Activated T-cell treated with anti-CD3 and anti-CD28 coated beads for 1 hour (primary cell): ENCODE data around the gene SCP2D1.

Source experiments
- DNase-seq: peaks from one replicate; pipeline ENCODE4 v3.0.0-alpha.2; 2020; ENCODE audit warnings: low read depth

SCP2D1 gene

DNA sequence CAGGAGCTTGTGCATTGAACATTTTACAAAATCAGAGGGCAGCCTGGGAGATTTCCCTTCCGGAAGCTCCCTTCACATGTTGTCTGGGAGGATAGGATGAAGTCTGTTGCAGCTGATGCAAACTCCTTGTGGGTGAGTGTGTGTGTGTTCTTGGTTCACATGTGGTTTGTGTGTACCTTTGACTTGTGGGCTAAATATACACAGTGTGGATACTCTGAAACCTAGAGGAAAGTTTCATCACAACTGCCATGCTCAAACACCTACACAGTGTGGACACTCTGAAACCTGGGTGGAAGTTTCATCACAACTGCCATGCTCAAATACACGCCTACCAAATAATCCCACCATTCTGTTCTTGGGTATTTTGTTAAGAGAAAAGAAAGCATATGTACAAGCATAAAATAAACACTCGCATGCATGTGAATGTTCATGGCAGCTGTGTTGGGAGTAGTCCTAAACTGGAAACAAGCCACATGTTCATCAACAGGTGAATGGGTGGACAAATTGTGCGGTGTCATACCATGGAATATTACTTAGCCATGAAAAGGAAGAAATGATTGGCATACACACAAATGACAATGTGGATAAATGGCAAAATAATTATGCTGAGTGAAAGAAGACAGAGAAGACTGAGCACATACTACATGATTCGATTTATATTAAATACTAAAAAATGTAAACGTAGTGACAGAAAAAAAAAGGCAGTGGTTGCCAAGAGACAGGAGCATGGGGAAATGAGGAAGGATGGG lies 1.8 kb downstream of the SCP2D1 start:
- no peak for DNase-seq

DNA sequence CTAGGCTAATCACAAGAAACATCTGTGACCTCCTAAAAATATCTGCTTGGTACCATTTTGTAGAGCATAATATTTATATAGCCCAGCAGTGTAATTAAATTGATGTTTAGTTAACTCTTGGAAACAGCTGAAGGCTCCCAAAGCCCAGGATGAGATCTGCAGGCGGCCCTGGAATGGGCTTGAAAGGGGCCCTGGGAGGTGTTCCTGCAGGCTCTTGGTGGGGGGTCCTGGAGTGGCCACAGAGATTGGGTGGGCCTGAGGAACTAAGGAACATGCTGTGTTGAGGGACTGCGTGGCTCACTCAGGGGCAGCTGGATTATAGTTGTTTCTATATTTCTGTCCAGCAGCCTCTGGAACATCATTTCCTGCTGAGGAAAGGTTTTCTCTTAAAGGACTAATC lies 9.2 kb downstream of the SCP2D1 start:
- DNase-seq, result no peak

DNA sequence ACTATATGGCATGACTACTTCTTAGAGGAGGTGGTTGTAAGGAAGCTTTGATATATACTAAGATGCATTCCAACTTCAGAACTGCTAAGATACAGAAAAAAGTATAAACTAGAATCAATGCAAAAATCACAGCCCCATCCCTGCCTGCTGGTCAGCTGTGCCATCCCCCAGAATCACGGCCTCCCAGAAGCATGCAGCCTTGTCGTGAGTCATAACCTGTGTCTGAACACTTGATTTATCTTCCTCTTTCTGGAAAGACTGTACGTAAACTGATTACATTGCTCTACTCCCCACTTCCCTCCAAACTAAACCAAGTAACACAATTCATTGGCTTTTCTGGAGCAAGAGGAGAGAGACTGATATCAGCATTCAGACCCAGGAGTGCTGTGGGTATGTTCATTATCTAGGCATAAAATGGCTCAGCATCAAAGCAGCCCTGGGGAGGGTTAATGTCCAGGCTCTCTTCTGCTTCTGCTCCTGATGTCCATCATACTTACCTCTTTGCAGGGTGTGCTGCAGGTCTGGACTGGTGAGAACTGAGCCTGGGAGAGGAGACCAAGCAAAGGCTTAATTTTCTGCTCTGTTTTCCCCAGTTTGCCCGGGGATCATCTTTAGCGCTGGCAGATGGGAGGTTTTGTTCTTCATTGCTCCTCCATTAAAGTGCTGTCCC lies 18.4 kb downstream of the SCP2D1 start:
- DNase-seq, result no peak

DNA sequence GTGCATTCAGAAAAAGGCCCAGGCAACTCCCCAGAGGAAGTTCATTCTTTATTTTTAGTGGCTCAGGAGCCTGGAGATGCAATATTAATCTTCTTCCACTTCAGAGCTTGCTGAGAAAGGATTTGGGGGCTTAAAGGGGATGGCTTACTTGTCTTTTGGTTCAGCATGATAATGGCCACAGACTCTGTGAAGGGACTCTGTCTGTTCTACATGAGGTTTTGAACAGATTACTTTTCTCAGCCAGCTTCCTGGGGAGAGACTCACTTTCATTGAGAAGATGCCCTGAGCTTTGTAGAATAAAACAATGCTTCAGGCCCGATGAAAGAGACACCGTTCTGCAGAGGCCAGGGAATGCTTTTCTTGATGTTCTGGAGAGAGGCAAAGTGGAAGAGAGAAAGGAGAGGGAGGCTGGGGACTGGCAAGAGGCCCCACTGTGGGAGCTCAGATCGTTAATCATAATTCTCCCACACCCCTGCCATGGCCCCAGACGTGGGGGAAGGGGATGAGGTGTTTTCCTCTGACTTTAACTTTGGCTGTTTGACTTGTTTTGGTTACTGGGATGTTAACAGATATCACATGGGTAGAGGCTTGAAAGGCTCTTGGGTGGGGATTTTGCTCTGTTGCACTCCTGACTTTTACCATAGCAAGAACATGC lies 19.1 kb downstream of the SCP2D1 start:
- DNase-seq, result no peak

DNA sequence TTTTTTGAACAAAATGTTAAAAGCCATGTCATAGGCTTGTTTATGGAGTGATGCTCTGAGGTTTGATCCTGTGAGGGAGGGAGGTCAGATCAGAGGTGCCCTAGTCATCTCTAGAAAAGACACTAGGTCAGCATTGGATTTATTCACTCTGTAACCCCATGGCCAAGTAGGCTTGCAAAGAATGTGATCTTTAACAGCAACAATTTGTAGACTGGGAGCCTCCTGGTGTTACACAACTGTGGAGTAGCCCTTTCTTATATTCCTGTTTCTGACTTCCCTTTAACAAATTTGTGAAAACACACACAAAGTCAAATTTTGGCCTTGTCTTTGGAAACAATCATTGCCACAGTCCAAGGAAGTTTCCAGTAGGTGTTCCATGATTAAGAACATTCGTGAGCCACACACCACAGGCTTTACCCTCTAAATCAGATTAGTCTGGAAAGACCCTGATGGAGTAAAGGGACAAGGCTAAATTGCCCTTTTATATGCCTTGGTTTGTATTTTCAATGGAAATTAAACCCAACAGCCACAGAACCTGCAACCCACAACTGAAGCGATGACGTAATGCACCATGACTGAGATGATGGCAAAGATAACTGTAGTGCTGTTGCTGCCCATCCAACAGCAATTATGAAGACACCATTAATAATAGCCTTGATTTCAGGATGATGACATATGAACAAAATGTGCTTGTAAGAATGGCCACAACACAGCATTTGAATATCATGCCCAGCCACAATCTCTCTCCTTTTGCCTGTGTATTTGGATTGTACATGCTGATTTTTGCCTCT lies 22.1 kb downstream of the SCP2D1 start:
- DNase-seq, result no peak

DNA sequence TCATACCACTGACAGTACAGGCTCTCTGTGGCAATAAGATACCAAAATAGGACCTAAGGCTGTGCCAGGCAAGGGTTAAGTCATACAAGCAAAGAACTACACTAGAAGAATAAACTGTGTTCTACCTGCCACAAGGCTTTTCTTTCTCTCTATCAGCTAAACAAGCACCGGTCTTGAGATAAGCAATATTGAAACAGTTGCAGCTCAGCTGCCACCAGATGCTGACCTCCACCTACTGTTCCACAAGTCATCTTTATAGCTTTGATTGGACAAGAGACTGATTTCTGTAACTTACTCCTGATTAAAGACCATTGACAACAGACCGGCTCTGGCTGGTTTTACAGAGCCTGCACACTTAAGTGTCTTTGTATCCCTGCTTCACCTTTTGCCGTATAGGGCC lies 24.1 kb downstream of the SCP2D1 start:
- no peak for DNase-seq

DNA sequence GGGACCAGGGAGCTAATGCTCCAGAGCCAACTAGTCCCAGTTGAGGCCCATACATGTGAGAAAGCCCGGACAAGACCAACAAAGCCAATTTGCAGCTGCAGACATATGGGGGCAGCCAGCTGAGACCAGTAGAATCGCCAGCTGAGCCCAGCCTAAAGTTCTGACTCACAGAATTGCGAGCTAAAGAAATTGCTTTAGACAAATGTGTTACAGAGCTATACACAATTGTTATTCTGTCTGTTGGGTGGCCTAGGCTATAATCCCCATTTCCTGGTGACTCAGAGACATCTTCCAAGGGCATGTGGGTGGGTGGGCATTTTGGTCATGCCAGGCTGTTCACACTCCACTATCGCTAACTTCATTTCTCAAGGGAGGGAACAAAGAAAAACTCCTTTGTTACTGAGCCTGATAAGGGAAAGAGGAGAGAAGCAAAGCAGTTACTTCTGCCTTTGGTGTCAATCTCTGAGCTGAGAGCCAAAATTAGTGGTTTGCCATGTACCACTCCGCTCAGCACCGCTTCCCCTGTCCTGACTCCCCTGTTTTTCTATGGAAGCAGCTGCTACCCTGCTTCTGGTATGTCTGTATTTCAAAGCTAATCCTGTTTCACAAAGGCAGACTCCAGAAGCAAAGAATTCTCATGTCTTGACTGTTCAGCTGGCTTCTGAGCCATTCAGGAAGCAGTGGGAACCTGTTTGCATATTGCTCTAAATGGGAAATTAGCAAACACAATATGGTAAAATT lies 26.1 kb downstream of the SCP2D1 start:
- no peak for DNase-seq

DNA sequence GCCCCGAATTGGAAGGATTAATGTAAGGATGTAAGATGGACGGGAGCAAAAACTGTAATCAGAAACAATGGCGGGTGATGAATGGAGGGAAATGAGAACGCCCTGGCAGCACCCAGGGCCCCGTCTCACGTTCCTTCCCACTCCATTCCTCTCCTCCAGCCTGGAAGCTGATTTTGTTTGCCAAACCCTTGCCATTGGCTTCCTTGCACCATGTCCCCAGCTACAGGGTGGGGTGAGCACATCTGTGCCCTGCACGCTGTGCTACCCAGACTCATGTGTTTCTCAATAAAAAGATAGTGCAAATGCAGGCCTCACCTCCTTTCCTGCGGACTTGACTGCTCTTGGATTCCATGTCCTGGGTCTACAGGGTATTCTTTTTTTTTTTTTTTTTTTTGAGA lies 26.7 kb downstream of the SCP2D1 start:
- DNase-seq, result no peak

DNA sequence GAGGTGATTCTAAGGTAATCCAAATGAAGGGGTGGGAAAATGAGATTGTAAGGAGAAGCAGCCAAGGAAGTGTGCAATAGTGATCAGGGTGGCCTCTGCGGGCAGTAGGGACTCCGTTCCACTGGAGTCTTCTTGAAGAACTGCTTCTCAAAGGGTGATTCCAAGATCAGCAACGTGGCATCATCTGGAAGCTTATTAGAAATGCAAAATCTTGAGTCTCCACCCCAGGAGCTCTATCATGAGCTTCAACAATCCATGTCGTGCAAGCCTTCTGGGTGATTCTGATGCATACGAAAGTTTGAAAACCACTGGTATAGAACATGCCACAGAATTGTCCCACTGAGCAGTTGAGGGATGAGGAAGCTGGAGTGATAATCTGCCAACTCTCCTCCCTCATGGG lies 31.4 kb downstream of the SCP2D1 start:
- no peak for DNase-seq

DNA sequence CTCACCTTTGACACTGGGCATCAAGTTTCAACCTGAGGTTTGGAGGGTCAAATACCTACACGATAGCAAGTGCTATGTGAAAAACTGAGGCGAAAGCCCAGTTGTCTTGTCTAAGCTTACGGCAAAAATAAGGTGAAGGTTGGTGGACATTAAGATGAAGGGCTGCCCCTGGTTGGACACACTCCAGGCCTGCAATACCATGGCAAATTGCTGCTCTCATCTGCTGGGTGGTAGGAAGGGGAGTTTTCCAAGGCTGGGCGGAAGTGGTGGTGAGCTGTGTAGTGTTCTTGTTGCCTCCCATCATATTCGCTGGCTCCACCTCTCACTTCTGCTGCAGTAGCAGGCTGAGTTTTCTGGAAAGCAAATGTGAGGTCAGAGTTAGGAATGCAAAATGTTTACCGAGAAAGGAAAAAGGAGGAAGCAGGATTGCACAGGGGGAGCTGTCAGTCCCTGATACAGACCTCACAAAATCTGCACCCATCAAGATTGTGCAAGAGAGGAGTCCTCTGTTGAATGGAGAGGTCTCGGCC lies 33.7 kb downstream of the SCP2D1 start:
- DNase-seq, result no peak

DNA sequence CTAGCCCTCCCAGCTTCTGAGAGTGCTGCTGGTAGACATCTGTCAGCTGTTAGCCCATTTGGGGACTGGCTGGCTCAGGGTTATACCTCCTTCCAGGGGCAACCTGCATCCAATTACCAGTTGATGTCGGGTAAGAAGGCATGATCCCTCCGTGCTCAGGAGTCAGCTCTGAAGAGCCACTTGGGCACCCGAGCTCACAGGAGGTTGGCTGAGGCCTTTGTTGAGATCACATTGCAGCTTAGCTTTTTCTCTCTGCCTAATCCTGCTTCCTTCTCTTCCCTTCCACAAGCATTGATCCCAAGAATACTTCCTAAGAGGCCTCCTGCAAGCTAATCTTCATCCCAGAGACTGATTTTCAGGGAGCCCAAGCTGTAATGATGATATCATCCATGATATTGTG lies 35.5 kb downstream of the SCP2D1 start:
- no peak for DNase-seq

DNA sequence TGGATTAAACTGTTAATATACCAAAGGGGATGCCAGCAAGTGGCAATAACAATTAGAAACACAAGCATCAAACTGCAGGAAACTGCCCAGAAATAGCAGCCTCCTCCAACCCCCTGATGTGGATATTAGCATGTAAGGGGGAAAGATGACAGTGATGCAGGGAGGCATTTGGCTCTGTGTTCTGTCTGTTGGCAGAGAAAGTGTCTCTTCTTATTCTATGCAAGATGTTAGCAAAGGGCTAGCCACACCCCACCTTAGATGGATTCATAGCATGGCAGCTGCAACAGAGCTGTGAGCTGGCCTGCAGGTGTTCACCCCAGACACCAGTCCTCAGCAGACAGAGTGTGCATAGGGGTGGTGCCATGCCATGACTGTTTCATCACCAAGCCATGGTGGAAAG lies 38.0 kb downstream of the SCP2D1 start:
- no peak for DNase-seq

DNA sequence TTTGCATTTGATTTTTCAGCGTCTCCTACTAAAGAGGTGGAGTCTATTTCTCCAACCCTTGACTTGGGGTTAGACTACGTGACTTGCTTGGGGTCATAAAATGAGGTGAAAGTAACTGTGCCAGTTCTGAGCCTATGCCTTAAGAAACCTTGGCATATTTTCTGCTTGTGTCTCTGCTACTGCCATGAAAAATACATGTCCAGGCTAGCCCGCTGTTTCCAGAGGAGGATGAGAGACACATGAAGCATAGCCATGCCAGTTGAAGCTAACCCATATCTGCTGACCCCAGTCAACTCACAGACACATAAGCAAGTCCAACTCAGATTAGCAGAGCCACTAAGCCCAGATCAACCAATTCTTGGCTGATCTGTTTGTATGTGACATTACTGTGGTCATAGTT lies 38.7 kb downstream of the SCP2D1 start:
- no peak for DNase-seq

DNA sequence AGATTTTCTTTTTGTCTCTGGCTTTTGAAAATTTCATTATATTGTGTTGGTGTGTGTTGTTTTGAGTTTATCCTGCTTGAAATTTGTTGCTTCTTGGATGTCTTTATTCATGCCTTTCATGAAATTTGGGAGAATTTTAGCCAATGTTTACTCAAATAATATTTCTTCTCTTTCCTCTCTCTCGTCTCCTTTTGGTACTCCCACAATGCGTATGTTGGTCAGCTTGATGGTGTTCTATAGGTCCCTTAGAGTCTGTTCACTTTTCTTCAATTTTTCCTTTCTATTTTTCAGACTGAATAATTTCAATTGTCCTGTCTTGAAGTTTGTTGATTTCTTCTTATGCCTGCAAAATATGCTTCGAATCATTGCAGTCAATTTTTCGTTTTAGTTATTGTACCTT lies 39.6 kb downstream of the SCP2D1 start:
- no peak for DNase-seq

DNA sequence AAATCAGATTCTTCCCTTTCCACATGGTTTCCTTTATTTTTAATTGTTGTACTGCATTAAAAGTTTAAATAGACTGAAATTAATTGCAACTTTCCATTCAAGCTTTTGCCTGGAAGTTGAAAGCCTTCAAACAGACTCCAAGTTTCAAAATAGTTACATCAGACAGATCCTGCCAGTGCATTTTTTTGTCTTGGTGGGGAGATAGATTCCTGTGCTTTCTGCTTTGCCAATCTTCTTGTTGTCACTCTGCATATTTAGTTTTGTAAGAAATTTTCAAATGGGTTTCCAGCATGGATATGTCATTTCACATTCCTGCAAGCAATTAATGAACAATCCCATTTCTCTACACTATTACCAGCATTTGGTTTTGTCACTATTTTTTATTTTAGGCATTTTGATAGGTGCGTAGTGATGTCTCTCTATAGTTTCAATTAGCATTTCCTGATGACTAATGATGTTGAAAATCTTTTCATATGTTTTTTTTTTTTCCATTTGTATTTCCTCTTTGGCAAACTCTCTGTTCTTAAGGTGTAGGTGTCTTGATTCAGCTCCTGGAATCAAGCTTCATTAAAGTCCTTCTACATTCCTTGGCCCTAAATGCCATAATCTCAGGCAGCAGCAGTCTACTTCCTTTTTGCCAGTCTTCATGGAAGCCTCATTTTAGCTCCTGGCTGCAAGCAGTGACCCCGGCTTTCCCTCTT lies 40.5 kb downstream of the SCP2D1 start:
- DNase-seq, result no peak

DNA sequence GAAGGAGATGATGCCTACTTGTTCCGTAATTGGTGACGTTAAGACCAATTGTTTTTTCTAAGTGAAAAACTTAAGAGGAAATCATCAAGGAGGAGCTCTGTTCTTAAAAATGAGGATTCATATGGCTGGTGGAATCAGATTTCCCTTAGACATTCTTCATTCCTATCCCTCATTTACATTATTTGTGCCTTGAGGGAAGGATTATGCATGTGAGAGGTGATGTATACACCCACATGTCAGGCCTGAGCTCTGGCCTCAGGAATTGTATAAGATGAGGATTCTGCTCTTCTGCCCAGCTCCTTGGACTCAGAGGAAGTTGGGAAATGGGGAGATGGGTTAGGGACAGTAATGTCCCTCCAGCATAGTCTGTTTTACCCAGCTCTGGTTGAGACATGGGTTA lies 42.3 kb downstream of the SCP2D1 start:
- no peak for DNase-seq

DNA sequence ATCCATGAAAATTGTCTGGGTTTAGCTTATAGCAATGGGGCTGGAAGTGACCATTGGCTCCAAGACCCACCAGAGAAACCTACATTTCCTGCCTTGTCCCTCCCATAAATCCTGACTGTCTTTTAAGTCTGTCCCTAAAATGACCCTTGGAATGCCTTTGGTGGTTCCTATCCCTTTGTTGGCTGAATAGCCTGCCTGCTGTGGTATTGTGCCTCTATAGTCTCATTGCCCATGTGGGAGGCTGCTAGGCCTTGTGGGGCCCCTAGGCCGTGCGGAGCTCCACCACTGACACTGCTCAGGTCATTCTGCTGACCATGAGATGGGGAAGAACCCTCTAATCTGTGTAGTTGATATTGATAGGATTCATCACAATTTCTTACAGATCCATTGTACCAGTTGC lies 43.3 kb downstream of the SCP2D1 start:
- DNase-seq, result no peak

DNA sequence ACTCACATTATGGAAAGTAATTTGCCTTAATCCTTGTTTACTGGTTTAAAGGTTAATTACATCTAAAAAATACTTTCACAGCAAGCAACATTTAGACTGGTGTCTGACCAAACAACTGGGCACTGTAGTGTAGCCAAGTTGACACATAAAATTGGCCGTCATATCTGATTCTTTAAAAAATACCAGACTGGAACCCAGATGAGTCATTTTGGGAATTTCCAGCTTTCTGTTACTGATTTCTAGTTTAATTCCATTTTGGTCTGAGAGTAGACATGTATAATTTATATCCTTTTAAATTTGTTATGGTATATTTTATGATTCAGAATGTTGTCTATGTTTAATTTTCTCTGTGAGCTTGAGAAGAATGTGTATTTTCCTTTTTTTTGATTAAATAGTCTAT lies 44.1 kb downstream of the SCP2D1 start:
- DNase-seq, result no peak

DNA sequence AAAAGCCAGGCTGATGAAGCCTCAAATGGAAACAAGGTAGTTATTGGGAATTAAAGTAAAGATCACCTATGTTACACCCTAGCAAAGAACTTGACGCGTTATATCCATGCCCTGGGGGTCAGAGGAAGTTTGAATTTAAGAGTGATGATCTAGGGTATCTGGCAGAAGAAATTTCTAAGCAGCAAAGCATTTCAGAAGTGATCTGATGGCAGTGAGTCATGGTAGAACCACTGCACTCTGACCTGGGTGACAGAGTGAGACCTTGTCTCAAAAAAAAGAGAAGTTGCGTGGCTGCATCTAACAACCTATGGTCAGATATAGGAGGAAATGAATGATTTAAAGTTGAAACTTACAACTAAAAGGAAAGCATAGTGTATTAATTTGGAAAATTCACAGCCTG lies 45.2 kb downstream of the SCP2D1 start:
- DNase-seq, result no peak
